Fibroblast of lung (primary cell): Measurements from ENCODE around the gene SURF1. TPM values are rescaled to one million over a fixed set of nuclear protein-coding genes. Genes with fewer than 3 reads are reported as not detected.

Experiments used
- DNase-seq, 2 donors: peaks; one replicate each; pipeline versions ENCODE4 v3.0.0 to v3.0.0-alpha.2; 2010; ENCODE audit warnings: low read depth in 2 of 2
- H2AFZ ChIP-seq: 2 replicates; pipeline ENCODE4 v1.5.1; 2012; ENCODE audit warnings: low read length, control low read depth, inconsistent platforms
- H3K27ac ChIP-seq: 2 replicates; pipeline ENCODE4 v1.5.1; 2011; ENCODE audit warnings: low read length, control low read depth; ENCODE audit not compliant: insufficient read depth
- H3K27me3 ChIP-seq: 2 replicates; pipeline ENCODE4 v1.5.1; 2011; ENCODE audit warnings: mild to moderate bottlenecking, low read length; ENCODE audit not compliant: control insufficient read depth, insufficient read depth
- H3K36me3 ChIP-seq: 2 replicates; pipeline ENCODE4 v1.5.1; 2011; ENCODE audit warnings: low read length; ENCODE audit not compliant: control insufficient read depth, insufficient read depth
- H3K4me1 ChIP-seq: 2 replicates; pipeline ENCODE4 v1.5.1; 2011; ENCODE audit warnings: low read length; ENCODE audit not compliant: control insufficient read depth, insufficient read depth; ENCODE audit errors: extremely low read depth
- H3K4me2 ChIP-seq: 2 replicates; pipeline ENCODE4 v1.5.1; 2011; ENCODE audit warnings: low read length, control low read depth; ENCODE audit not compliant: insufficient read depth; ENCODE audit errors: extremely low read depth
- H3K4me3 ChIP-seq, 4 experiments: fragments of 200-600 bp in 1 of 4; sonication (generic) in 1 of 4; replicated peaks in 1 of 4; 2 replicates each; pipeline ENCODE4 v1.5.1; 2011 to 2016; ENCODE audit warnings: low read length in 4 of 4, low read depth in 3 of 4, mild to moderate bottlenecking in 3 of 4, control low read depth in 2 of 4, inconsistent platforms in 1 of 4, mixed read lengths in 1 of 4; ENCODE audit not compliant: insufficient read depth in 1 of 4; ENCODE audit errors: control extremely low read depth in 1 of 4
- H3K79me2 ChIP-seq: 2 replicates; pipeline ENCODE4 v1.5.1; 2012; ENCODE audit warnings: mild to moderate bottlenecking, low read length, inconsistent platforms; ENCODE audit not compliant: control insufficient read depth, insufficient read depth
- H3K9ac ChIP-seq: 2 replicates; pipeline ENCODE4 v1.5.1; 2011; ENCODE audit warnings: mild to moderate bottlenecking, low read length, control low read depth; ENCODE audit not compliant: insufficient read depth
- H3K9me3 ChIP-seq: 2 replicates; pipeline ENCODE4 v1.5.1; 2012; ENCODE audit warnings: low read depth, low read length; ENCODE audit not compliant: control insufficient read depth, insufficient read depth
- H4K20me1 ChIP-seq: 2 replicates; pipeline ENCODE4 v1.5.1; 2011; ENCODE audit warnings: low read length; ENCODE audit not compliant: control insufficient read depth, insufficient read depth; ENCODE audit errors: extremely low read depth
- CTCF ChIP-seq, 2 donors: IDR thresholded peaks in 1 of 2; conservative IDR thresholded peaks in 1 of 2; 1 replicate in 1 of 2; 2 replicates in 1 of 2; pipeline ENCODE4 v1.5.1; 2011 to 2012; ENCODE audit warnings: low read length in 2 of 2, control low read depth in 1 of 2, inconsistent platforms in 1 of 2, low read depth in 1 of 2, mild to moderate bottlenecking in 1 of 2
- EZH2 ChIP-seq: IDR thresholded peaks from 2 replicates; pipeline ENCODE4 v1.5.1; 2012; ENCODE audit warnings: low read length, control low read depth, mild to moderate bottlenecking; ENCODE audit errors: missing control alignments
- polyA plus RNA-seq, 2 donors: library from polyadenylated mRNA; depleted of rRNA in 1 of 2; stranded (reverse) in 1 of 2; unstranded in 1 of 2; fragments of >200 nt; gene quantifications; 2 replicates each; pipeline ENCODE4 v1.2.1, GENCODE V29; 2011 to 2012; ENCODE audit warnings: missing spikeins in 1 of 2
- total RNA-seq: library from RNA; depleted of rRNA; stranded (reverse); fragments of >200 nt; gene quantifications from 2 replicates; pipeline ENCODE4 v1.2.1, GENCODE V29; 2014

SURF1 gene
- total and polyA plus RNA-seq, 2 donors (not counting 1 experiment from before 2014, with no cell fraction given), result 27.9 to 31.7 TPM

DNA sequence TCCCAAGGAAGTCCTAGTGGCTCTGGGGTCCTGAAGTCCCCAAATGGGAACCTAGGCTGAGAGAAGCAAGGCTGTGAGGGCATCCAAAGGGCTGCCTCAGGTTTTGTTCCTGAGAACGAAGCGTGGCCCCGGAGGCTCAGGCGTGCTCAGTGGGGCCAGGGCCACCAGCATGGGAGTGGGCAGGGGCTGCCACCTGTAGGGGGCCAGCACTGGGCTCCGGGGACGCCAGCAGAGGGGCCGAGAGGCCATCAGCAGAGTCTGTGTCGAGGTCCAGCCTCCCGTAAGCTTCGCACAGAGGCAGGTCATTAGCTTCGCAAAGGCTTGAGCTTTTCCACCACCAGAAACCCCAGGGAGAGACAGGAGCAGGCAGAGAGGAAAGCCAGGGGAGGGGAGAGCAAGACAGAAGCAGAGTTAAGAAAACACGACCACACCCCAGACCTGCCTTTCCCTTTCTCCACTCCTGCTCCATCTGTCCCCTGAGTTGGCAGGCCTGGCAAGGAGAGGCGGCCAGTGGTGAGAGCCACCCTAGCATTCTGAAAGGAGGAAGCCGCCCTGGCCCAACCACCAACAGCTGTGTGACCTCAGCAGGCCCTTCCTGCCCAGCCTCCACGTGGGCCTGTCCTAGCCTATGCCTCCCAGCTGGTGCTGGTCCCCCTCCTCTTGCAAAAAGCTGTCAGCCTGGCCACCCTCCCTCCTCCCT lies 14.8 kb downstream of the SURF1 start:
- no peak overlapping the region for H3K9ac ChIP-seq
- no peaks in the 10 kb centered on the region for H4K20me1 ChIP-seq
- no peak overlapping the region for H2AFZ ChIP-seq
- DNase-seq, result no peak
- peaks cover 33% of the 10 kb centered on the region for H3K36me3 ChIP-seq
- H3K79me2 ChIP-seq, result peaks cover 13% of the 10 kb centered on the region
- H3K4me2 ChIP-seq, result no peak overlapping the region
- no peaks in the 10 kb centered on the region for H3K27me3 ChIP-seq
- H3K9me3 ChIP-seq, result no peaks in the 10 kb centered on the region
- no peak overlapping the region for H3K4me3 ChIP-seq
- H3K4me1 ChIP-seq, result peaks cover 5% of the 10 kb centered on the region
- no peak overlapping the region for H3K27ac ChIP-seq
- TF ChIP-seq CTCF (conservative IDR thresholded peaks at IDR 0.05 in 1 of 2, IDR thresholded peaks at IDR 0.05 in 1 of 2; ENCODE audit: low read depth in 1 of 2, low read length in 2 of 2) (no peak), EZH2 (no peak)

GRCh38 chr9:133340916-133341315 lies 15.4 kb downstream of the SURF1 start:
- no peak overlapping the region for H3K27ac ChIP-seq
- no peak overlapping the region for H3K9ac ChIP-seq
- H3K4me2 ChIP-seq, result no peak overlapping the region
- TF ChIP-seq EZH2, result no peak
- TF ChIP-seq CTCF (conservative IDR thresholded peaks at IDR 0.05 in 1 of 2, IDR thresholded peaks at IDR 0.05 in 1 of 2; ENCODE audit: low read depth in 1 of 2, low read length in 2 of 2), result no peak
- H3K36me3 ChIP-seq, result peaks cover 33% of the 10 kb centered on the region
- H2AFZ ChIP-seq, result no peak overlapping the region
- no peaks in the 10 kb centered on the region for H4K20me1 ChIP-seq
- H3K4me1 ChIP-seq, result peaks cover 2% of the 10 kb centered on the region
- H3K79me2 ChIP-seq, result peaks cover 7% of the 10 kb centered on the region
- no peak overlapping the region for H3K4me3 ChIP-seq
- DNase-seq, result no peak
- H3K27me3 ChIP-seq, result no peaks in the 10 kb centered on the region
- no peaks in the 10 kb centered on the region for H3K9me3 ChIP-seq

DNA sequence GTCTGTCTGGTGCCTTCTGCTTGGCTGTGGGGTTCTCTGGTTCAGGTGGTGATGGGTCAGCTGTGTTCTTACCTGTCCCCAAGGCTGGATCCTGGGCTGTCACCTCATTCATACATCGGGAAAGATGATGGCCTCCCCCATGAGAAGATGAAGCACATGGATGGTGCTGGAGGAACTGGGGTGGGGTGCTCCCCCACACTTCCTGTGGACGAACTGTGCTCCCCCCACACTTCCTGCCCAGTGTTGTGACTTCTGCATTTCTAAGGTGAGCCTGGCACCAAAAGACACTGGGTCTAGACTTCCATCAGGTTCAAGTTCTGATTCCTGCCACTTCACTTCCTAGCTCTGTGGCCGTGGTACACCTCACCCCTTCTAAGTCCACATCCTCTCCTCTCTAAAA lies 16.0 kb downstream of the SURF1 start:
- no peak for TF ChIP-seq EZH2
- TF ChIP-seq CTCF (conservative IDR thresholded peaks at IDR 0.05 in 1 of 2, IDR thresholded peaks at IDR 0.05 in 1 of 2; ENCODE audit: low read depth in 1 of 2, low read length in 2 of 2), result no peak
- no peak overlapping the region for H3K9ac ChIP-seq
- H4K20me1 ChIP-seq, result no peaks in the 10 kb centered on the region
- DNase-seq, result no peak
- H3K4me3 ChIP-seq, result no peak overlapping the region
- no peak overlapping the region for H3K27ac ChIP-seq
- H3K79me2 ChIP-seq, result peaks cover 5% of the 10 kb centered on the region
- no peaks in the 10 kb centered on the region for H3K9me3 ChIP-seq
- H3K27me3 ChIP-seq, result no peaks in the 10 kb centered on the region
- peaks cover 2% of the 10 kb centered on the region for H3K4me1 ChIP-seq
- H3K36me3 ChIP-seq, result peaks cover 31% of the 10 kb centered on the region
- no peak overlapping the region for H3K4me2 ChIP-seq
- no peak overlapping the region for H2AFZ ChIP-seq
